Panc1 (cell line): Measurements from ENCODE around the gene PLEKHA7. TPM values are rescaled to one million over a fixed set of nuclear protein-coding genes. Genes with fewer than 3 reads are reported as not detected.

Experiments
- ATAC-seq: fragments of 200-7000 bp; cut with Tn5 transposase; 2 replicates; pipeline ENCODE4 v1.9.1; 2020; ENCODE audit warnings: mild to moderate bottlenecking, moderate library complexity
- BruUV-seq: library from RNA; stranded (reverse); fragments of 400-500 nt; replicated peaks from 2 replicates; lab custom pipeline; 2021; lab: Mats Ljungman, UMichigan
- CTCF ChIA-PET: fragments of 300-600 bp; sonication (Branson Sonifier 250); formaldehyde crosslinking; loops from one replicate; lab custom pipeline; 2022; ENCODE audit warnings: antibody characterized with exemption; lab: Charles Lee
- POLR2A ChIA-PET: fragments of 300-600 bp; sonication (Branson Sonifier 250); formaldehyde crosslinking; loops from one replicate; lab custom pipeline; 2022; ENCODE audit warnings: antibody characterized with exemption; lab: Charles Lee
- DNase-seq: peaks from one replicate; pipeline ENCODE4 v3.0.0-alpha.2; 2010; ENCODE audit warnings: low read depth, low spot score
- H3K27ac ChIP-seq: 2 replicates; pipeline ENCODE4 v1.5.1; 2011; ENCODE audit warnings: mild to moderate bottlenecking, low read length, inconsistent platforms
- H3K27me3 ChIP-seq: fragments of 200-500 bp; sonication (Bioruptor generic); 2 replicates; pipeline ENCODE4 v1.6.0; 2014; ENCODE audit warnings: low read length, inconsistent platforms; ENCODE audit not compliant: control insufficient read depth, insufficient read depth
- H3K36me3 ChIP-seq: fragments of 200-500 bp; sonication (Bioruptor generic); 2 replicates; pipeline ENCODE4 v1.5.1; 2014; ENCODE audit warnings: inconsistent platforms, mild to moderate bottlenecking, low read length, moderate library complexity; ENCODE audit not compliant: control insufficient read depth, insufficient read depth
- H3K4me1 ChIP-seq: 2 replicates; pipeline ENCODE4 v1.5.1; 2011; ENCODE audit warnings: inconsistent platforms, mild to moderate bottlenecking, low read length, moderate library complexity; ENCODE audit not compliant: control insufficient read depth, insufficient read depth
- H3K4me3 ChIP-seq, 2 experiments: 2 replicates each; pipeline ENCODE4 v1.5.1; 2011 to 2012; ENCODE audit warnings: low read depth in 2 of 2, low read length in 2 of 2, mild to moderate bottlenecking in 2 of 2, inconsistent platforms in 1 of 2, moderate library complexity in 1 of 2
- H3K9me3 ChIP-seq: fragments of 200-500 bp; sonication (Bioruptor generic); 2 replicates; pipeline ENCODE4 v1.5.1; 2014; ENCODE audit warnings: low read depth, mild to moderate bottlenecking, inconsistent platforms, low read length, moderate library complexity; ENCODE audit not compliant: control insufficient read depth, insufficient read depth
- POLR2AphosphoS5 ChIP-seq: IDR thresholded peaks from 2 replicates; pipeline ENCODE4 v1.6.1; 2012; ENCODE audit warnings: mild to moderate bottlenecking, low read depth, low read length, moderate library complexity
- SIN3A ChIP-seq: IDR thresholded peaks from 2 replicates; pipeline ENCODE4 v1.6.1; 2012; ENCODE audit warnings: low read depth, mild to moderate bottlenecking, low read length, moderate library complexity, borderline replicate concordance; ENCODE audit not compliant: insufficient read depth
- TCF7L2 ChIP-seq: IDR thresholded peaks from 2 replicates; pipeline ENCODE4 v1.6.1; 2011; ENCODE audit warnings: mild to moderate bottlenecking, low read depth, low read length, inconsistent platforms
- in situ Hi-C: cut with HindIII; loops from 2 replicates; pipeline ENCODE4 v1.10.0; 2016; ENCODE audit warnings: low sequenced_read_pairs, low pct_unique_long_range_greater_than_20kb
- intact Hi-C: fragments of 100-400 bp; cut with micrococcal nuclease; formaldehyde crosslinking; loops from one replicate; pipeline ENCODE4 v1.10.0; 2022; ENCODE audit not compliant: unreplicated experiment
- total RNA-seq: library from RNA; stranded (reverse); gene quantifications from one replicate; pipeline ENCODE4 v1.2.1, GENCODE V29; 2021; ENCODE audit not compliant: unreplicated experiment
- TF ChIP-seq, protein P1 (sequence below), 2 experiments: IDR thresholded peaks; 2 replicates each; pipeline ENCODE4 v1.6.1; 2011 to 2012; ENCODE audit warnings: low read depth in 2 of 2, control low read depth in 1 of 2, low read length in 1 of 2, mild to moderate bottlenecking in 1 of 2, moderate library complexity in 1 of 2; ENCODE audit not compliant: insufficient read depth in 1 of 2
- TF ChIP-seq, protein P2 (sequence below): fragments of 450-650 bp; IDR thresholded peaks from 2 replicates; pipeline ENCODE4 v1.5.1; 2017; ENCODE audit warnings: mild to moderate bottlenecking

Gene PLEKHA7
- total RNA-seq, 1 experiment from 2014 or later, result 11.6 TPM

DNA sequence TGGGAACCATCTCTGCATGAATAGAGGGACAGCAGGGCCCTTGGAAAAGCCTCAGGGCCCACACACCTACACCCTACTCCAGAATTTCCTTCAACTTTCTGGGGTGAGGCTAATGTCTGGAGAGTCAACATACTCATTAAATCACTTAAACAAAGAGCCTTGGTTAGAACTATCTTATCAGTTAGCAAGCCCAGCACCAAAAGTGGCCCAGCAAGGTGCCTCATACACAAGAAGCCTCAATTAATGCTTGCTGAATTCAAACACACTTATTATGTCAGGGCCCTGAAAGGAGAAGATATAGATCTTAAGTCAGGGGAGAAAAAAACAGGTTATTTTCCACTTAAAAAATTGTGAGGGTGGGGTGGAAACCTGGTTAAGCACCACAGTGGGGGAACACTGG, 214.3 kb downstream of the PLEKHA7 start:
- Histone ChIP-seq H3K27me3 (no peaks in the 10 kb centered on the region), H3K27ac (no peak overlapping the region), H3K4me3 (no peak overlapping the region), H3K36me3 (no peaks in the 10 kb centered on the region), H3K4me1 (no peaks in the 10 kb centered on the region), H3K9me3 (no peaks in the 10 kb centered on the region)
- POLR2A ChIA-PET, result no interaction called here
- TF ChIP-seq, protein P1, sequence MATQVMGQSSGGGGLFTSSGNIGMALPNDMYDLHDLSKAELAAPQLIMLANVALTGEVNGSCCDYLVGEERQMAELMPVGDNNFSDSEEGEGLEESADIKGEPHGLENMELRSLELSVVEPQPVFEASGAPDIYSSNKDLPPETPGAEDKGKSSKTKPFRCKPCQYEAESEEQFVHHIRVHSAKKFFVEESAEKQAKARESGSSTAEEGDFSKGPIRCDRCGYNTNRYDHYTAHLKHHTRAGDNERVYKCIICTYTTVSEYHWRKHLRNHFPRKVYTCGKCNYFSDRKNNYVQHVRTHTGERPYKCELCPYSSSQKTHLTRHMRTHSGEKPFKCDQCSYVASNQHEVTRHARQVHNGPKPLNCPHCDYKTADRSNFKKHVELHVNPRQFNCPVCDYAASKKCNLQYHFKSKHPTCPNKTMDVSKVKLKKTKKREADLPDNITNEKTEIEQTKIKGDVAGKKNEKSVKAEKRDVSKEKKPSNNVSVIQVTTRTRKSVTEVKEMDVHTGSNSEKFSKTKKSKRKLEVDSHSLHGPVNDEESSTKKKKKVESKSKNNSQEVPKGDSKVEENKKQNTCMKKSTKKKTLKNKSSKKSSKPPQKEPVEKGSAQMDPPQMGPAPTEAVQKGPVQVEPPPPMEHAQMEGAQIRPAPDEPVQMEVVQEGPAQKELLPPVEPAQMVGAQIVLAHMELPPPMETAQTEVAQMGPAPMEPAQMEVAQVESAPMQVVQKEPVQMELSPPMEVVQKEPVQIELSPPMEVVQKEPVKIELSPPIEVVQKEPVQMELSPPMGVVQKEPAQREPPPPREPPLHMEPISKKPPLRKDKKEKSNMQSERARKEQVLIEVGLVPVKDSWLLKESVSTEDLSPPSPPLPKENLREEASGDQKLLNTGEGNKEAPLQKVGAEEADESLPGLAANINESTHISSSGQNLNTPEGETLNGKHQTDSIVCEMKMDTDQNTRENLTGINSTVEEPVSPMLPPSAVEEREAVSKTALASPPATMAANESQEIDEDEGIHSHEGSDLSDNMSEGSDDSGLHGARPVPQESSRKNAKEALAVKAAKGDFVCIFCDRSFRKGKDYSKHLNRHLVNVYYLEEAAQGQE (IDR thresholded peaks at IDR 0.05; ENCODE audit: insufficient read depth in 1 of 2, low read depth in 2 of 2, low read length in 1 of 2), result no peak
- TF ChIP-seq SIN3A (no peak), TCF7L2 (no peak), POLR2AphosphoS5 (no peak)
- TF ChIP-seq, protein P2, sequence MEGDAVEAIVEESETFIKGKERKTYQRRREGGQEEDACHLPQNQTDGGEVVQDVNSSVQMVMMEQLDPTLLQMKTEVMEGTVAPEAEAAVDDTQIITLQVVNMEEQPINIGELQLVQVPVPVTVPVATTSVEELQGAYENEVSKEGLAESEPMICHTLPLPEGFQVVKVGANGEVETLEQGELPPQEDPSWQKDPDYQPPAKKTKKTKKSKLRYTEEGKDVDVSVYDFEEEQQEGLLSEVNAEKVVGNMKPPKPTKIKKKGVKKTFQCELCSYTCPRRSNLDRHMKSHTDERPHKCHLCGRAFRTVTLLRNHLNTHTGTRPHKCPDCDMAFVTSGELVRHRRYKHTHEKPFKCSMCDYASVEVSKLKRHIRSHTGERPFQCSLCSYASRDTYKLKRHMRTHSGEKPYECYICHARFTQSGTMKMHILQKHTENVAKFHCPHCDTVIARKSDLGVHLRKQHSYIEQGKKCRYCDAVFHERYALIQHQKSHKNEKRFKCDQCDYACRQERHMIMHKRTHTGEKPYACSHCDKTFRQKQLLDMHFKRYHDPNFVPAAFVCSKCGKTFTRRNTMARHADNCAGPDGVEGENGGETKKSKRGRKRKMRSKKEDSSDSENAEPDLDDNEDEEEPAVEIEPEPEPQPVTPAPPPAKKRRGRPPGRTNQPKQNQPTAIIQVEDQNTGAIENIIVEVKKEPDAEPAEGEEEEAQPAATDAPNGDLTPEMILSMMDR, result no peak
- in situ Hi-C loops (no loop called here), intact Hi-C loops (no loop called here)
- DNase-seq, result no peak
- ATAC-seq, result no peak
- CTCF ChIA-PET, result no interaction called here
- no TSS peak for BruUV-seq

DNA sequence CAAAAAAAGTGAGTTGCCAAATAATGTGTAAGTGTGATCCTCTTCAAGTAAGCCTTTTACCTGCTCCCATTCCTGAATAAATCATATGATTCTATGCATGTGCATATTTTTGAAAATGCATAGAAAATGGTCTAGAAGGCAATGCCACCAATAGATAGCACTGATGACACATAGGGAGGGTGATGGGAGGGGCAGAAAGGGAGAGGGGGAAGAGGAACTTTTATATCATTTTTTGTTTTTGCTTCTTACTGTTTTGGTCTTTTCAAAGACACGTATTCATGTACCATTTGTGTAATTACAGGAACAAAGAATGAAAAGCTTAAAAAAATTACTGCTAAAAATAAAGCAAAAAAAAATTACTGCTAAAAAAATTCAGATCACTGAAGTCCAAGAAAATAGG, 215.0 kb downstream of the PLEKHA7 start:
- H3K4me1 ChIP-seq, result no peaks in the 10 kb centered on the region
- no peaks in the 10 kb centered on the region for H3K9me3 ChIP-seq
- in situ Hi-C loops (no loop called here), intact Hi-C loops (no loop called here)
- DNase-seq (no peak), ATAC-seq (no peak)
- no TSS peak for BruUV-seq
- no peaks in the 10 kb centered on the region for H3K27me3 ChIP-seq
- POLR2A ChIA-PET, result no interaction called here
- H3K4me3 ChIP-seq, result no peak overlapping the region
- H3K27ac ChIP-seq, result no peak overlapping the region
- no peaks in the 10 kb centered on the region for H3K36me3 ChIP-seq
- CTCF ChIA-PET, result no interaction called here
- TF ChIP-seq TCF7L2, result no peak

DNA sequence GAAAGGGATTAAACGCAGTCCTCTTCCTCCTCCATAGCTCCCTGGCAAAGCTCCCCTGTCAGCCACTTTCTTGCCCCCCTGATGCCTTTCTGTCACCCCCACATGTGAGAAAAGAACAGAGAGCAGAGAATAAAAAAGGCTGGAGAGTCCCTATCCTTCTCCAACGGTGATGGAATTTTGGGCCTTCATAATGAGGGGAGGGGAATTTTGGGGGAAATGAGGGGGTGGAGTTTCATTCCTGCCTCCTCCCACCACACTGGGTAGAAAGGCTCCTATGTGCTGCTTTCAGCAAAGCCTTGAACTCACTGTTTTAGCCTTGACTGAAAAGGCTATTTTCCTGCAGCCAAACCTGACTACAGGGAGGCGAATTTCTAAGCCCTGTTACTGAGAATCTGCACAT, 216.4 kb downstream of the PLEKHA7 start:
- no peaks in the 10 kb centered on the region for H3K27me3 ChIP-seq
- CTCF ChIA-PET, result no interaction called here
- BruUV-seq, result no TSS peak
- no peak for DNase-seq
- no peaks in the 10 kb centered on the region for H3K4me1 ChIP-seq
- POLR2A ChIA-PET, result no interaction called here
- intact Hi-C loops, result no loop called here
- in situ Hi-C loops, result no loop called here
- TF ChIP-seq, protein P2, result no peak
- TF ChIP-seq, protein P1 (IDR thresholded peaks at IDR 0.05; ENCODE audit: insufficient read depth in 1 of 2, low read depth in 2 of 2, low read length in 1 of 2), result no peak
- TF ChIP-seq SIN3A, result no peak
- no peak for TF ChIP-seq TCF7L2
- no peak for TF ChIP-seq POLR2AphosphoS5
- H3K36me3 ChIP-seq, result no peaks in the 10 kb centered on the region
- ATAC-seq, result no peak
- no peaks in the 10 kb centered on the region for H3K9me3 ChIP-seq
- H3K27ac ChIP-seq, result no peak overlapping the region
- no peak overlapping the region for H3K4me3 ChIP-seq
